Left cardiac atrium (tissue), 4 donors: ENCODE results near the gene DNAI2. TPM values are rescaled to one million over a fixed set of nuclear protein-coding genes. Genes with fewer than 3 reads are reported as not detected.
A peak's percentile ranks its signal among the peaks of the same experiment; 100 is the strongest.

ENCODE experiments used
- ATAC-seq, 2 donors: fragments of 200-7000 bp; cut with Tn5 transposase; one replicate each; pipeline ENCODE4 v1.9.1; 2020; ENCODE audit warnings: mild to moderate bottlenecking in 2 of 2, moderate library complexity in 2 of 2
- DNase-seq: peaks from one replicate; pipeline ENCODE4 v3.0.0-alpha.2; 2020
- intact Hi-C, 2 donors: fragments of 100-400 bp; cut with DNase I; formaldehyde crosslinking; loops; one replicate each; pipeline versions ENCODE4 v1.14.1 to v1.15.1; 2022 to 2023
- total RNA-seq, 2 donors: library from RNA; stranded (reverse); fragmentation: NEBNext Ultra II Directional; extraction: Animal tissue kit (Norgen Biotek cat#: 25700); gene quantifications; one replicate each; pipeline ENCODE4 v1.2.1, GENCODE V29; 2021
- donor health status: DM: no; HTN: yes; CAD: no.
- donor health status: DM: no; HTN: yes; CAD: no; lungs with severe emphysema.
- donor health status: DM: yes; HTN: yes; CAD: no.
- donor health status: Dilated cardiomyopathy.

Gene DNAI2
- total RNA-seq, 2 donors from 2014 or later, result not detected

GRCh38 chr17:74345433-74346241 is 71.6 kb downstream of the DNAI2 start:
- intact Hi-C loops, result no loop called here
- ATAC-seq (no peak), DNase-seq (no peak)

DNA sequence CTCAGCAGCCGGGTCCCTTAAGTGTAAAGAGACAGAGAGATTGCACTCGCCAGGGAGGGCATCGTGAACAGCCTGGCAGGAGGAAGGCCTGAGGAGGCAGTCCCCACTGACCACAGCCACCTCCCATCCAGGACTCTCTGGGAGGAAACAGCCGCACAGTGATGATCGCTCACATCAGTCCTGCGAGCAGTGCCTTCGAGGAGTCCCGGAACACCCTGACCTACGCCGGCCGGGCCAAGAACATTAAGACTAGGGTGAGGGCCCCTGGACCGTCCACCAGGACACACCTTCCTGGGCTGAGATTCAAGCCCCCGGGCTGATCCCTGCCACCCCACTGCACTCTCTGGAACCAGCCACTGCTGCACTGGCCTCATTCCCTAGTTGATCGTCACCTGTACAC is 73.6 kb downstream of the DNAI2 start:
- DNase-seq (no peak), ATAC-seq (no peak)
- intact Hi-C loops, result no loop called here

DNA sequence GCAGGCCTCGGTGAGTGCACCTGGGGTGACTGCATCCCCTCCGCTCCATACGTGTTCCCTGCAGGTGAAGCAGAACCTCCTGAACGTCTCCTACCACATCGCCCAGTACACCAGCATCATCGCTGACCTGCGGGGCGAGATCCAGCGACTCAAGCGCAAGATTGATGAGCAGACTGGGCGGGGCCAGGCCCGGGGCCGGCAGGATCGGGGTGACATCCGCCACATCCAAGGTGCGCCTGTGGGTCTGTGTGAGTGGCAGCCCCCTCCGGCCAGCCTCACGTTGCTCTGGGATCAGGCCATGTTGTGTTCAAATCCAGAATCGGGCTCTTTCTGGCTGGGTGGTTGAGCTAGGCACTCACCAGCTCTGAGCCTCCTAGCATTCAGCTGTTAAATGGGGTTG is 75.1 kb downstream of the DNAI2 start:
- DNase-seq (no peak), ATAC-seq (no peak)
- intact Hi-C loops, result no loop called here

DNA sequence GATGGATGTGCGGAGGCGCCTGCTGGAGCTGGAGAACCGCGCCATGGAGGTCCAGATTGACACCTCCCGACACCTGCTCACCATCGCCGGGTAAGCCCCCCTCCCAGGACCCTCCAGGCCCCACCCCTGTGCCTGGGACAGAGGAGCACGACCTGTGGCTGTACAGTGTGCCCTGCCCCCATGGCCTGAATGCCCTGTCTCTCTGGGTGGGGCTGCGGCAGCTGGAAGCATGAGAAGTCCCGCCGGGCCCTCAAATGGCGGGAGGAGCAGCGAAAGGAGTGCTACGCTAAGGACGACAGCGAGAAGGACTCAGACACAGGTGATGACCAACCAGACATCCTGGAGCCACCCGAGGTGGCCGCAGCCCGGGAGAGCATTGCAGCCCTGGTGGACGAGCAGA is 76.5 kb downstream of the DNAI2 start:
- DNase-seq, result no peak
- intact Hi-C loops, result no loop called here
- ATAC-seq, result no peak

DNA sequence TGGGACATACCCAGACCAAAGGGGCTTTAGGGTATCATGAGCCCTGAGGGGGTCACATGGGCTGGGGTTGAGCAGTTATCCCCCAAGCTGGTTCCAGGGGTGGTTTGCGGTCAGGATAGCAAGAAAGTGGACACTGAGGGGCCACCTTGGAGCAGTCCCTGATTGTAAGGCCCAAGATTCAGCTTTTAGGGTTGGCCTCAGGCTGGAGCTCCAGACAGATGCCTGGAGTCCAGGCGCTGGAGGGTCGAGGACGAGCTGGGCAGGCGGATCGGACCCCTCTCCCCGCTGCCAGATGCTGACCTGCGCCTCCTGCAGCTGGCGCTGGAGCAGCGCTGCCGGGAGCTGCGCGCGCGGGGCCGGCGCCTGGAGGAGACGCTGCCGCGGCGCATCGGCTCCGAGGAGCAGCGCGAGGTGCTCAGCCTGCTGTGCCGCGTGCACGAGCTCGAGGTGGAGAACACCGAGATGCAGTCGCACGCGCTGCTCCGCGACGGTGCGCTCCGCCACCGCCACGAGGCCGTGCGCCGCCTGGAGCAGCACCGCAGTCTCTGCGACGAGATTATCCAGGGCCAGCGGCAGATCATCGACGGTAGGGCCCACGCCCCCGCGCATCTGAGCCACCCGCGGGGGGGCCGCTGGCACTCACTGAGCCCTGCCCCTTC is 77.6 kb downstream of the DNAI2 start:
- DNase-seq, result no peak
- intact Hi-C loops, result no loop called here

GRCh38 chr17:74353446-74354060 is 79.5 kb downstream of the DNAI2 start:
- intact Hi-C loops, result loop anchor here in 1 of 2 donors (2.0 kb wide), 1 partner anchor 47 kb away; no protein-coding TSS in a partner anchor
- DNase-seq (no peak), ATAC-seq (no peak)

More for the DNA sequence above, 77.6 kb downstream of the DNAI2 start:
- no peak for ATAC-seq

- ATAC-seq, result peak; percentile 21 to 39
- intact Hi-C loops, result loop anchor here in 1 of 2 donors (2.0 kb wide), 1 partner anchor 47 kb away; no protein-coding TSS in a partner anchor
- DNase-seq, result peak; percentile 53
These were observed 80.1 kb downstream of the DNAI2 start for GRCh38 chr17:74354123-74354522.

DNA sequence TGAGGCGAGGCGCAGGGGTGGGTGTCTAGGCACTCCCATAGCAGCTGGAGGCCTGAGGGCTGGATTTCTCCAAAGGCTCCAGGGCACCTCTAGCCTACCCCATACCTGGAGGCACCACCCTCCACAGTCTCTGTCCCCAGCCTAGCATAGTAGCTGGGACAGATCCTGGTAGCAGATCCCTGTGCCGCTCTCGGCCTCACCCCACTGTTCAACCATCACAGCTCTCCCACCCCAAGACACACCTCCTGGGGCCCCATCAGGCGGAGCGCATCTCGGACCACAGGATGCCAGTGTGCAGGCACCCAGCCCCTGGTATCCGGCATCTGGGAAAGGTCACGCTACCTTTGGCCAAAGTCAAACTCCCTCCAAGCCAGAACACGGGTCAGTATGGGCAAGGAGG is 80.5 kb downstream of the DNAI2 start:
- ATAC-seq (no peak), DNase-seq (no peak)
- intact Hi-C loops, result loop anchor here in 1 of 2 donors (2.0 kb wide), 1 partner anchor 48 kb away; no protein-coding TSS in a partner anchor

- intact Hi-C loops, result loop anchor here in 1 of 2 donors (2.0 kb wide), 1 partner anchor 48 kb away; no protein-coding TSS in a partner anchor
- ATAC-seq (no peak), DNase-seq (no peak)
These were observed 81.0 kb downstream of the DNAI2 start for GRCh38 chr17:74355065-74355464.

DNA sequence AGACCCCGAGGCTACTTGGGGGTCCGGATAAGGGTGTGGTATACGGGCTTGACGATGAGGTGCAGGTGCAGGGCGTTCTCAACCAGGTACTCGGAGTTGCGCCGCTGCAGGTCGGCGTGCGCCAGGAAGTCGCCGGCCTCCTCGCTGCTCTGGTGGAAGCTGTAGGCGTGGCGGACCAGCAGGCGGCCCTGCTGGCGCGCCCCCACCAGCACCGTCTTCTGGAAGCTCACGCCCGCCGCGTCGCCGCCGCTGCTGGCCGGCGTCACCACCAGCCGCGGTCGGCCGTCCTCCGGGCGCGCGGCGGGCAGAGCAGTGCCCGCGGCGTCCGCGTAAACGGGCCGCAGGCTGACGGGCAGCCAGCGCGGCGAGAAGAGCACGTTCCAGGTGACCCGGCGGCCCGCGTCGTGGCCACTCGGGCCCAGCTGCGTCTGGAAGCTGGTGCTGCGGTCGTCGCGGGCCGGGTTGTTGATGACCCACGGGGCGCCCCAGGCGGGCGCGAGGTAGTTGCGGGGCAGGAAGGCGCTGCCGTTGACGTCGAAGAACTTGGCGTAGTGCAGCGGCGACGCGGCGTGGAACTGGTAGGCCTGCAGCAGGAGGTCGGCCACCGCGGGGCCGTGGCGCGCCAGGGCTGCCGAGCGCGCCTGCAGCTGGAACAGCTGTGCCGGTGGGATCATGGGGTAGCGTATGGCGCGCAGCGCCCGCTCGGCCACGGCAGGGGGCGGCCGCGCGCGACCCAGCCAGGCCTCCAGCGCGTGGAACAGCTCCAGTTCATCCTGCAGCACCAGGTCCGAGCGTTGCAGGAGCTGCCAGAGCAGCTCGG is 82.8 kb downstream of the DNAI2 start:
- peak; percentile 40 for DNase-seq
- intact Hi-C loops, result no loop called here
- ATAC-seq, result peak; percentile 18 to 29

DNA sequence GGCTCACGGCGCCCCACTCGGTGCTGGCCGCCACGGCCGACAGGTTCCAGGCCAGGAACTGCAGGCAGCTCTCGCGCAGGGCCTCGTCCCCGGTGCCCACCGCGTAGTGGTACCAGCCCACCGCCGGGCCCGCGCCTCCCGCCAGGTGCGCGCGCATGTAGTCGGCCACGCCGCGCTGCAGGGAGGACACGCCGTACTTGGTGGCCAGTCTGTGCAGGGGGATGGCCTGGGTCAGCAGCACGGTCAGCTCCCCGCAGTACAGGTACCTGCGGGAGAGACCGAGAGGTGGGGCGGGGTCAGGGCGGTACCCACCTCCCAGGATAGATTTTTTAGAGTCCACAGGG is 83.4 kb downstream of the DNAI2 start:
- ATAC-seq (no peak), DNase-seq (no peak)
- intact Hi-C loops, result no loop called here

- intact Hi-C loops, result no loop called here
- DNase-seq (no peak), ATAC-seq (no peak)
These were observed 84.7 kb downstream of the DNAI2 start for GRCh38 chr17:74358697-74359096.

- ATAC-seq, result no peak
- intact Hi-C loops, result loop anchor here (2.0 to 5.0 kb wide), 3 partner anchors 58 to 149 kb away; partner anchors contain the start of gene TTYH2 (in 1 of the 2)
- no peak for DNase-seq
These were observed 85.9 kb downstream of the DNAI2 start for GRCh38 chr17:74359916-74360315.

DNA sequence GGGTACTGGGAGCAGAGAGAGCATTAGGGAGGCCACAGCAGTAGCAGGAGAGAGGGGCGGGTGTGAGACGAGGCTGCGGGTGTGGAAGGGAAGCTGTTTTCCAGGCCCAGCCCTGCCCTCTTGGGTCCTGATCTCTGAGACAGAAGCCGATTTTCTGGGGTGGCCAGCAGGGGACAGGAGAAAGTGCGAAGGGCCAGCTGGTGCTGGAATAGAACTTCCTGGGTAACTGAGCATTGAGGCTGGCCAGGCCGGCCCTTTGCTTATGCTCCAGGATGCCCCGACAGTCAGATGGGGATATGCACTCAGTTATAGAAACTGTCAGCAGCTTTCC is 86.8 kb downstream of the DNAI2 start:
- ATAC-seq (no peak), DNase-seq (no peak)
- intact Hi-C loops, result loop anchor here (2.0 to 5.0 kb wide), 3 partner anchors 59 to 150 kb away; partner anchors contain the start of gene TTYH2 (in 1 of the 2)

GRCh38 chr17:74361230-74362068 is 87.4 kb downstream of the DNAI2 start, which contains the start of gene BTBD17:
Gene BTBD17, minus strand, starts transcription at chr17:74361868. Its CDS starts 49 bp downstream, at chr17:74361819.
- intact Hi-C loops, result loop anchor here (2.0 to 5.0 kb wide), 3 partner anchors 59 to 151 kb away; partner anchors contain the start of gene TTYH2 (in 1 of the 2)
- ATAC-seq (peak; percentile 78 to 88), DNase-seq (peak; percentile 66)

DNA sequence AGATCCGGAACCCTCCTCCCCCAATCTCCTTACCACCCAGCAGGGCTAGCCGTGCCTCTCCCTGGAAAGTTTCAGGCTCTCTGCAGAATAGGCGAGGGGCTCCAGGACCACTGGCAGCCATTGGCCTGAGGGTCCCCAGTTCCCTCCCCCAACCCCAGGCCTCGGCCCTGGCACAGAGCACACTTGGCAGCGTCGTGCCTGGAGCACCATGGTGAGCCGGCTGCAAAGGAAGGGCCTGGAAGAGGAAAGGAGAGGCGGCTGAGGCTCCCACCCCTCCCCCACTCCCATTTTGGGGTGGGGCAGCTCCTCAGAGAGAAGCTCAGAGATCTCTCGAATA is 88.0 kb downstream of the DNAI2 start:
- intact Hi-C loops, result loop anchor here in 1 of 2 donors (5.0 kb wide), 2 partner anchors 60 to 150 kb away; partner anchors contain the start of gene TTYH2
- ATAC-seq, result no peak
- DNase-seq, result no peak

DNA sequence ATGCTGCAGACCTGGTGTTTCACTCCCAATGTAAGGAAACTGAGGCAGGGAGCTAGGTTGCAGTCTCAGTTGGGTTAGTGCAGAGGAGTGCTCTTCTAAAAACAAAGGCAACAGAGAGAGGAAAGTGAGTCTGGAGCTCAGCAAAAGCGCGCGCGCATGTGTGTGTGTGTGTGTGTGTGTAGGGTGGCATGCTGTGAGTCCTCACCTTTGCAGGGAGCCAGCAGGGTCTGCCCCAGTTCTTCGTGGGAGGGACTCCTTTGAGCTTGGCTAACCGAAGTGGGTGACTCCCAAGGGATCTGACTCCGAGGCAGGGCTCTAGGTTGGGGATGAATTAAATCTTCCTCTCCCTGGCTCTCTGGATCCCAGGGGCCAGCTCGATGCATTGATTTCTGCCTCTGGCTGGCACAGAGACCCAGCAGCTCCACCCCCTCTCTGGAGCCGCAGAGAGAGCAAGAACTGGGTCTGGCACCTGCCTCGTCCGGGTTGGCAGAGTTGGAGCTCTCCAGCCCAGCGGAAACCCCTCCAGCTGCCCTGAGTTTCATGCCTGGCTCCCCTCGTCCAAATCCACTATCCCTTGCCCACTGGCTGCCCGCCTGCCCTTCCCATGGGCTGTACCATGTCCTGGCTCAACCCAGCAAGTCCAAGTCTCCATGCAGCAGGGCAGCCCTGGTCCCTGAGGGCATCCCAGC is 88.9 kb downstream of the DNAI2 start:
- intact Hi-C loops, result loop anchor here in 1 of 2 donors (5.0 kb wide), 2 partner anchors 61 to 151 kb away; partner anchors contain the start of gene TTYH2
- no peak for DNase-seq
- ATAC-seq, result peak in 1 of 2 donors; percentile 56
